Fibroblast of the aortic adventitia (primary cell): Measurements from ENCODE around the gene OR5B17. TPM values are rescaled to one million over a fixed set of nuclear protein-coding genes. Genes with fewer than 3 reads are reported as not detected.

Source experiments
- DNase-seq: peaks from one replicate; pipeline ENCODE4 v3.0.0-alpha.2; 2010; ENCODE audit warnings: low read depth
- H3K4me3 ChIP-seq: 2 replicates; pipeline ENCODE4 v1.5.1; 2011; ENCODE audit warnings: low read depth, mild to moderate bottlenecking, control low read depth, low read length, moderate library complexity
- total RNA-seq: library from RNA; depleted of rRNA; stranded (reverse); fragments of >200 nt; gene quantifications from 2 replicates; pipeline ENCODE4 v1.2.3, GENCODE V29; 2012; ENCODE audit warnings: low replicate concordance
- TF ChIP-seq, protein P1 (sequence below): IDR thresholded peaks from 2 replicates; pipeline ENCODE4 v1.5.1; 2011; ENCODE audit warnings: mild to moderate bottlenecking, low read length, control low read depth, inconsistent platforms; ENCODE audit not compliant: insufficient read depth

The OR5B17 gene
- total RNA-seq, 1 donor = not detected

- TF ChIP-seq, protein P1, sequence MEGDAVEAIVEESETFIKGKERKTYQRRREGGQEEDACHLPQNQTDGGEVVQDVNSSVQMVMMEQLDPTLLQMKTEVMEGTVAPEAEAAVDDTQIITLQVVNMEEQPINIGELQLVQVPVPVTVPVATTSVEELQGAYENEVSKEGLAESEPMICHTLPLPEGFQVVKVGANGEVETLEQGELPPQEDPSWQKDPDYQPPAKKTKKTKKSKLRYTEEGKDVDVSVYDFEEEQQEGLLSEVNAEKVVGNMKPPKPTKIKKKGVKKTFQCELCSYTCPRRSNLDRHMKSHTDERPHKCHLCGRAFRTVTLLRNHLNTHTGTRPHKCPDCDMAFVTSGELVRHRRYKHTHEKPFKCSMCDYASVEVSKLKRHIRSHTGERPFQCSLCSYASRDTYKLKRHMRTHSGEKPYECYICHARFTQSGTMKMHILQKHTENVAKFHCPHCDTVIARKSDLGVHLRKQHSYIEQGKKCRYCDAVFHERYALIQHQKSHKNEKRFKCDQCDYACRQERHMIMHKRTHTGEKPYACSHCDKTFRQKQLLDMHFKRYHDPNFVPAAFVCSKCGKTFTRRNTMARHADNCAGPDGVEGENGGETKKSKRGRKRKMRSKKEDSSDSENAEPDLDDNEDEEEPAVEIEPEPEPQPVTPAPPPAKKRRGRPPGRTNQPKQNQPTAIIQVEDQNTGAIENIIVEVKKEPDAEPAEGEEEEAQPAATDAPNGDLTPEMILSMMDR = no peak
- H3K4me3 ChIP-seq = no peak overlapping the region
- DNase-seq = no peak
Observed at GRCh38 chr11:58390551-58391063, 31.7 kb upstream of the OR5B17 start.

DNA sequence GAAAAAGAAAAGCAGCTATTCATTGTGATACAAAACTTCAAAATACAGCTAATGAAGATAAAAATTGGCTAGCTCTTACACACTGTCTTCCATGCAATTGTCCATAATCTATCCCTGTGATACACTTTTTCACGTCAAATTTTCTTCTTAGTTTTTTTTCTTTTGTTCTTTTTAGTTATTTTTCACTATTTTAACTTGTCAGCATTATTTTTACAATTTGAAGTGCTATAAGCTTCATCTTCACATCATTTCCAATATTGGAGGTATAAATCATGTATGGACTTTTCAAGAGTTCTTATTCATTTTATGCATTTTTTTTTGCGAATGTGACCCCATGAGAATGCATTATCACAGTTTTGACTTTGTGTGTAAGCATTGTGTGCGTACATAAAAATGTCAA is 4.1 kb downstream of the OR5B17 start:
- no peak overlapping the region for H3K4me3 ChIP-seq
- TF ChIP-seq, protein P1 = no peak
- no peak for DNase-seq

- DNase-seq = no peak
- no peak overlapping the region for H3K4me3 ChIP-seq
- TF ChIP-seq, protein P1 = no peak
Observed at GRCh38 chr11:58345204-58345603, 13.7 kb downstream of the OR5B17 start.

- peak; percentile 76 for DNase-seq
- TF ChIP-seq, protein P1 = no peak
Observed at GRCh38 chr11:58334708-58335107, 24.2 kb downstream of the OR5B17 start.

GRCh38 chr11:58330861-58331260 is 28.0 kb downstream of the OR5B17 start:
- H3K4me3 ChIP-seq = no peak overlapping the region
- TF ChIP-seq, protein P1 = no peak
- DNase-seq = peak; percentile 14

More at GRCh38 chr11:58334708-58335107, 24.2 kb downstream of the OR5B17 start:
- no peak overlapping the region for H3K4me3 ChIP-seq

GRCh38 chr11:58318532-58318931 is 40.3 kb downstream of the OR5B17 start:
- DNase-seq = peak; percentile 5
- H3K4me3 ChIP-seq = no peak overlapping the region
- TF ChIP-seq, protein P1 = no peak

DNA sequence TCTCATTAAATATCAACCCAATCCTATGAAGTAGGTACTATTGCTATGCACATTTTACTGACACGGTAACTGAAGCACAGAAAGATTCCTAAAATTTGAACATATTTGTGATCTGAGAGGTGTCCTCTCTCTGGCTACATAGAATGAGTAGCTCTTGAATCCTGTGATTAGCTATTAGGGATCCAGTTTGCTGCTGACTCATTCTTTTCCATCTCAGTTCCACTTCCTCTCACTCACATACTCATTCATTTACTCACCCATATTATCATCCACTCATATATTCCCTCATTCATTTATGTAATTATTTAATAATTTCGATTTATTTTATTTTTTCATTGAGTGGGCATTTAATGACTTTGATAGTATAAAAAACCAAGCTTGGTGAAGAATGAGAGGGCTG is 42.7 kb downstream of the OR5B17 start:
- peak; percentile 28 for DNase-seq
- TF ChIP-seq, protein P1 = no peak
- no peak overlapping the region for H3K4me3 ChIP-seq
